PFSK-1 (cell line): Measurements from ENCODE around the gene NEGR1.

Experiments
- POLR2AphosphoS5 ChIP-seq: IDR thresholded peaks from 2 replicates; pipeline ENCODE4 v1.6.1; 2012; ENCODE audit warnings: low read depth, mild to moderate bottlenecking, control low read depth, low read length, moderate library complexity
- SIN3A ChIP-seq: IDR thresholded peaks from 2 replicates; pipeline ENCODE4 v1.6.1; 2012; ENCODE audit warnings: mild to moderate bottlenecking, low read length, moderate library complexity, borderline replicate concordance; ENCODE audit not compliant: insufficient read depth
- TAF1 ChIP-seq: IDR thresholded peaks from 2 replicates; pipeline ENCODE4 v1.6.1; 2012; ENCODE audit warnings: low read length, control low read depth, borderline replicate concordance; ENCODE audit not compliant: insufficient read depth

DNA sequence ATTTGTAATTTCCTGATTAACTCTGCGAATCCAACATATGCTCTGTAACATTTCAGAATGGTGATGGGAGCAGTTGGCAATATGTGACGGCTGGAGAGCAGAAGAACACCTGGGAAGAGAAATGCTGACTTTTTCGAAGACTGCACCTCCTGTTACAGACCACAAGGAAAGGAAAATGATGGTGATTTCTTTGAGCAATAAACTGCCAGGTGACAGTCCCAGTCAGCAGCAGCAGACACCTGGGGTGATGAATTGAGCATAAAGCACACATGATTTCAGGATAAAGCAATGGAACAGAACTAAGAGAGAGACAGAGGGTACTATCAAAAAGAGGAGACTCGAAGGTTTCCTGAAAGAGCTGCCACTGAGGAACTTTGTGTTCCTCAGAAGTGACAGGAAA lies 528.6 kb downstream of the NEGR1 start:
- TF ChIP-seq POLR2AphosphoS5 (no peak), TAF1 (no peak), SIN3A (no peak)
